ENCODE data around the gene CCIN.

The CCIN gene

DNA sequence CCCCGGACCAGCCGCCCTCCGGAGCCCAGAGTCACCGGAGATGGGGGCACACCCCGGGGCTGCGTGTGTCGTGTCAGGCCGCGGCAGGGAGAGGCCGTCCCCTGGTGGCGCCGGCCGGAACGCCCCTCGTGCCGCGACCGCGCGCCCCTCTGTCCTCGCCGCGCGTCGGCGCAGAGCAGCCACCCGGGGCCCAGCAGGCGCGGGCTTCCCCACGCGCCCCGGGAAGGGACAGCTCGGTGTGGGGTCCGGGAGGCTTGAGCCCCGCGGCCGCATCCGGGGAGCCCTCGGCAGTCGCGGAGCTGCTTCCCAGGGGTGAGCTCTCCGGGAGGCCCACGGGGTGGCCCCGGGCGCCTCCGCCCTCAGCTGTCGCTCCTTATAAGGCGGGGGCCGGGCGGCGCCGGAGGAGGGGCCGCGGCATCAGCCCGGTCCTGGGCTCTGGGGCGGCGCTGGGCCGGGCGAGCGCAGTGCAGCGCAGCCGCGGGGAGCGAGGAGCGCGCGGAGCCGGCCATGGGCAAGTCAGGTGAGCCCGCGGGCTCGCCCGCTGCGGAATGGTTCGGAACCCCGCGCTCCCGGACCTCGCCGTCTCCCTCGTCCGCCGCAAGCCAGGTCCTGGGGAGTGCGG is 32.8 kb upstream of the CCIN start, which contains the start of gene GLIPR2:
Gene GLIPR2, plus strand, starts transcription at position 462 of the 622 bp plus-strand sequence. Its CDS starts 46 bp downstream, at position 508.
- Histone ChIP-seq H3K9ac (ENCODE audit: insufficient read length, low read depth) (peak within 1 kb of the TSS; percentile 90), H3K27me3 (ENCODE audit: insufficient read depth, insufficient read length) (peaks cover 24% of the 10 kb centered on the region), H3K36me3 (ENCODE audit: insufficient read depth, insufficient read length, low read length) (peaks cover 28% of the 10 kb centered on the region), H3K9me3 (ENCODE audit: insufficient read depth, low read length) (no peaks in the 10 kb centered on the region), H3K4me1 (ENCODE audit: insufficient read depth, insufficient read length) (peaks cover 11% of the 10 kb centered on the region), H3K4me3 (ENCODE audit: insufficient read length, low read depth) (peak within 1 kb of the TSS; percentile 85)
- DNase-seq (ENCODE audit: low read depth, low spot score): no peak
- TF ChIP-seq ZNF274 (IDR thresholded peaks at IDR 0.05; ENCODE audit: low read depth, low read length): no peak
- TF ChIP-seq SUZ12 (IDR thresholded peaks at IDR 0.05; ENCODE audit: extremely low read depth, insufficient read depth, insufficient read length): peak; percentile 30

DNA sequence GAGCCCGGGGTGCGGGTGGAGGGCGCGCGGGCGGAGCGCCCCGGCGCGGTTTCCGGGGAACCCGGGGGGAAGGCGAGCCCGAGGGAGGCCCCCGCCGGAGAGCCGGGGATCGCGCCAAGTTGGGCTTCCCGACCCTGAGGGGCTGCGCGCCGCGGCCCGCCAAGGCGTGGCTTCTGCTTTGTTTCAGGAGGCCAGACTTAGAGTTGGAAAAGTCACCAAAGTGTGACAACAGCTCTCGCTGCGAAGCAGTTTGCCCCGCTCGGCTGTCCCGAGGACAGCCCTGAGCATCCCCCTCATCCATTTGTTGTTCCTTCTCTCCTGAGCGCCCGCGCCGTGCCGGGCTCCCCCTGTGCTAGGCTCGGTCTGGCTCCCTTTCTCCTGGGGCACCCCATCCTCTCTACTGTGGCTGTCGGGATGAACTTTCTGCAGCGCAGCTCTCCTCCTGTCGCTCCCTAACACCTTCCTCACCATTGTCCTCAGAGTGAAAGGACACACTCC is 32.2 kb upstream of the CCIN start:
- H3K27me3 ChIP-seq (ENCODE audit: insufficient read depth, insufficient read length): peaks cover 24% of the 10 kb centered on the region
- H3K36me3 ChIP-seq (ENCODE audit: insufficient read depth, insufficient read length, low read length): peaks cover 32% of the 10 kb centered on the region
- H3K9ac ChIP-seq (ENCODE audit: insufficient read length, low read depth): peak overlapping the region; percentile 90
- TF ChIP-seq YY1 (IDR thresholded peaks at IDR 0.05; ENCODE audit: insufficient read depth, insufficient read length): no peak
- no peak for TF ChIP-seq ZNF274 (IDR thresholded peaks at IDR 0.05; ENCODE audit: low read depth, low read length)
- TF ChIP-seq SUZ12 (IDR thresholded peaks at IDR 0.05; ENCODE audit: extremely low read depth, insufficient read depth, insufficient read length): no peak
- H3K9me3 ChIP-seq (ENCODE audit: insufficient read depth, low read length): no peaks in the 10 kb centered on the region
- DNase-seq (ENCODE audit: low read depth, low spot score): no peak
- H3K4me1 ChIP-seq (ENCODE audit: insufficient read depth, insufficient read length): peaks cover 16% of the 10 kb centered on the region
- peak overlapping the region; percentile 85 for H3K4me3 ChIP-seq (ENCODE audit: insufficient read length, low read depth)

DNA sequence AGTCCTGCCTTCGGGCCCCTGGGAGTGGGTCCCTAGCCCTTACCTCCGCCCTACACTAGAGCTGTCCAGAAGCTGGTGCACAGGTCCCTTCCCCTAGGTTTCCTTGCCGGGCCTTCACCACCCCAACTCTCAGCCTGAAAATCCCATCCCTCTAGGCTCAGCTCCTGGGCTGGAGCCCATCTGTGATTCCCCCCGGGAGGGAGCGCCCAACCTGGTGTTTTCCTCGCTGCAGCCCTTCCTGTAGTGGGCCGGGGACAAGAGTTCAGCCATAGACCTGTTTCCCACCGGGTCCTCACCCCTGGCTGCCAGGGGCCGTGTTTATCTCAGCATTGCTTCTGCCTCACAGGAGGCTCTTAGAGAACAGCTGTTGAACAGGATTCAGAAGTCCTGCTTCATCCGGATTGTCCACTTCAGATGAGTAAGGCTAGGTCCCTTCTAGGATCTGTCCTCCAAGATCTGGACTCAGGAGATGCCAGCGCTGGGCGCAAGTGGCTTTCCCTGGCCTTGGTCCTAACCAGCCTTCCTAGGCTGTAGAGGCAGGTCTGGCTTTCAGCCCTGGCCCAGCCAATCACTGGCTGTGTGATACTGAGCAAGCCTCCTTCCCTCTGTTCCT is 31.7 kb upstream of the CCIN start:
- TF ChIP-seq SUZ12 (IDR thresholded peaks at IDR 0.05; ENCODE audit: extremely low read depth, insufficient read depth, insufficient read length) (no peak), YY1 (IDR thresholded peaks at IDR 0.05; ENCODE audit: insufficient read depth, insufficient read length) (no peak), ZNF274 (IDR thresholded peaks at IDR 0.05; ENCODE audit: low read depth, low read length) (no peak)
- Histone ChIP-seq H3K27me3 (ENCODE audit: insufficient read depth, insufficient read length) (peaks cover 24% of the 10 kb centered on the region), H3K4me3 (ENCODE audit: insufficient read length, low read depth) (peak overlapping the region; percentile 85), H3K4me1 (ENCODE audit: insufficient read depth, insufficient read length) (peaks cover 18% of the 10 kb centered on the region), H3K9me3 (ENCODE audit: insufficient read depth, low read length) (no peaks in the 10 kb centered on the region), H3K9ac (ENCODE audit: insufficient read length, low read depth) (peak overlapping the region; percentile 90), H3K36me3 (ENCODE audit: insufficient read depth, insufficient read length, low read length) (peaks cover 38% of the 10 kb centered on the region)
- no peak for DNase-seq (ENCODE audit: low read depth, low spot score)

DNA sequence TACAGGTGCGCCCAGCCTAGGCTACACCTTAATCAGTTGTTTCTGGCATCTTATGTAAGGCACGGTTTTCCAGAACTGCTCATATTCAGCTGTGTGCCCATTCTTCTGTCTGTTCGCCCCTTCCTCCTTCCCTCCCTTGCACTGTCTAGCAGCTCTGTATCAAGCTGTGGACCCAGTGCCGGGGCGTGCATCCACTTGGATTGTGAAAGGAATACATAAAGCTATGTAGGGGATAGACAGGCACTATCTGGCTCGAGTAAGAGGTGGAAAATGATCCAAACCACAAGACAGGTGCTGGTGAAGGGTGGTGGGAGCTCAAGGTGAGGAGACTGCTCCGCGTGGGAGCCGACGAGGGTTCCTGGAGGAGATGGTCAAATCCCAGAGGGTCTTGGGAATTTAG is 30.7 kb upstream of the CCIN start:
- no peaks in the 10 kb centered on the region for H3K9me3 ChIP-seq (ENCODE audit: insufficient read depth, low read length)
- H3K4me3 ChIP-seq (ENCODE audit: insufficient read length, low read depth): no peak overlapping the region
- H3K27me3 ChIP-seq (ENCODE audit: insufficient read depth, insufficient read length): peaks cover 24% of the 10 kb centered on the region
- H3K9ac ChIP-seq (ENCODE audit: insufficient read length, low read depth): no peak overlapping the region
- TF ChIP-seq SUZ12 (IDR thresholded peaks at IDR 0.05; ENCODE audit: extremely low read depth, insufficient read depth, insufficient read length): no peak
- TF ChIP-seq ZNF274 (IDR thresholded peaks at IDR 0.05; ENCODE audit: low read depth, low read length): no peak
- no peak for TF ChIP-seq YY1 (IDR thresholded peaks at IDR 0.05; ENCODE audit: insufficient read depth, insufficient read length)
- DNase-seq (ENCODE audit: low read depth, low spot score): no peak
- peaks cover 48% of the 10 kb centered on the region for H3K36me3 ChIP-seq (ENCODE audit: insufficient read depth, insufficient read length, low read length)
- H3K4me1 ChIP-seq (ENCODE audit: insufficient read depth, insufficient read length): peaks cover 21% of the 10 kb centered on the region

DNA sequence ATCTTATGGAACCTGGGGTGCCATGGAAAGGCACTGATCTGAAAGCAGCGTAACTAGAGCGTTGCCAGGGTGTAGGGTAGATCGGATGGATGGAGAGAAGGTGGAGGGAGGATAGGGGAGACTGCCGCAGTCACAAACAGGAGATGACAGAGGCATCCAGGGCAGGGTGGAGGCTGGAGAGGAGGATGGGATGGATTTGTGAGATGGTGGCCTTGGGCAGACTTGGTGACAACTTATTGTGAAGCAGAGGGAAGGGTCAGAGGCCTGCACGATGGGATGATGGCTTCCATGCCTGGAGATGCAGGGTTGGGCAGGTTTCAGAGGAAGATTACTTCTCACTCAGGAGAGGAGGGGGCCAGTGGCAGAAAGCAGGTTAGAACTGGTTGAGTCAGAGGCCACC is 30.3 kb upstream of the CCIN start:
- TF ChIP-seq YY1 (IDR thresholded peaks at IDR 0.05; ENCODE audit: insufficient read depth, insufficient read length) (no peak), ZNF274 (IDR thresholded peaks at IDR 0.05; ENCODE audit: low read depth, low read length) (no peak), SUZ12 (IDR thresholded peaks at IDR 0.05; ENCODE audit: extremely low read depth, insufficient read depth, insufficient read length) (no peak)
- peaks cover 52% of the 10 kb centered on the region for H3K36me3 ChIP-seq (ENCODE audit: insufficient read depth, insufficient read length, low read length)
- no peak overlapping the region for H3K9ac ChIP-seq (ENCODE audit: insufficient read length, low read depth)
- no peak overlapping the region for H3K4me3 ChIP-seq (ENCODE audit: insufficient read length, low read depth)
- H3K9me3 ChIP-seq (ENCODE audit: insufficient read depth, low read length): no peaks in the 10 kb centered on the region
- peaks cover 24% of the 10 kb centered on the region for H3K27me3 ChIP-seq (ENCODE audit: insufficient read depth, insufficient read length)
- DNase-seq (ENCODE audit: low read depth, low spot score): no peak
- peaks cover 21% of the 10 kb centered on the region for H3K4me1 ChIP-seq (ENCODE audit: insufficient read depth, insufficient read length)

DNA sequence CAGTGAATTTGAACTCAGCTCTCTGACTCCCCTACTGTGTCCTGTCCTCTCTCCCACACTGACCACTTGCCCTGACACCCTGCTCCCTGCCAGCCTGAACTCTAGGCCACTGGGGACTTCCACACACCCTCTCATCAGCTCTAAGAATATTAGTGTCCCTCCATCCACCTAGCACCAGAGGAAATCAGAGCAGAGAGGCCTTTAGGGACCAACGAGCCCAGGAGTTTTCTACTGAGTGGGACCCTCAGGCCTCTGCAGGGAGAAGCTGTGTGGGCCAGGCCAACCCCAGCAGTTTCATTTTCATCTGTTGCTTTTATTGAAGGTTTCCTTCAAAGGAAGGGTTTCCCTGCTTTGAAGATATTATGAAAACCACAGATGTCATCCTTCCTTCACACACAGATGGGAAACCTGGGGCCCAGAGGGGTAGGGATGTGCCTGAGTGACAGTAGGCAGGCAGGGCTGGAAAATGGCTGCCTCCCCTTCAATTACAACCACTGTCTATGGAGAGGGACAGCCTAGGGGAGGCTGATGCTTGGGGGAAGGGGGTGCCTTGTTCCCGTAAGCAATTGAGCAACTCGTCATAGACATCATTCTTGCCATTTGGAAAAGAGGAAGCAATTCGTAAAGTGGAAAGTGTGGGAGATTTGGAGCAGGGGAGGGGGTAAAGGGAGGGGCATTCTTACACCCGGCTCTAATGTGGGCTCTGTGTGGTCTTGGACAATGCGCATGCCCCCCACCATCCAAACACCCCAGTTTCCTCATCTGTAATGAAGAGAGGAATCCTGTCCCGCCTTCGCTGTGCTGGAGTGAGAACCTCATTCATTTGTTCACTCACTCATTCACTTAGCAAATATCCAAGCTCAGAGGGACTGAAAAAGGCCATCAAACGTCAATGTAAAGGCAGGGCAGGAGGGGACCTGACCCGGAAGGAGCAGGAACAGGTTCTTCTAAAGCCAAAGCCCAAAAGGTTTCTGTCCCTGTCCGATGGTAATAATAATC is 28.8 kb upstream of the CCIN start:
- no peak overlapping the region for H3K9ac ChIP-seq (ENCODE audit: insufficient read length, low read depth)
- peaks cover 24% of the 10 kb centered on the region for H3K27me3 ChIP-seq (ENCODE audit: insufficient read depth, insufficient read length)
- DNase-seq (ENCODE audit: low read depth, low spot score): no peak
- H3K4me1 ChIP-seq (ENCODE audit: insufficient read depth, insufficient read length): peaks cover 17% of the 10 kb centered on the region
- peaks cover 66% of the 10 kb centered on the region for H3K36me3 ChIP-seq (ENCODE audit: insufficient read depth, insufficient read length, low read length)
- H3K9me3 ChIP-seq (ENCODE audit: insufficient read depth, low read length): 0 out of 2 replicates have a peak, but pooled peaks cover under 1% of the 10 kb centered on the region
- no peak overlapping the region for H3K4me3 ChIP-seq (ENCODE audit: insufficient read length, low read depth)
- TF ChIP-seq ZNF274 (IDR thresholded peaks at IDR 0.05; ENCODE audit: low read depth, low read length) (no peak), SUZ12 (IDR thresholded peaks at IDR 0.05; ENCODE audit: extremely low read depth, insufficient read depth, insufficient read length) (no peak), YY1 (IDR thresholded peaks at IDR 0.05; ENCODE audit: insufficient read depth, insufficient read length) (no peak)
